Transverse colon (tissue), 4 donors: ENCODE measurements around the gene CD37. TPM values are rescaled to one million over a fixed set of nuclear protein-coding genes. Genes with fewer than 3 reads are reported as not detected.

Experiments used
- DNase-seq: peaks from one replicate; pipeline ENCODE4 v3.0.0-alpha.2; 2019
- H3K27ac ChIP-seq, 4 donors: fragments of 200-600 bp; sonication (generic); 2 replicates each; pipeline ENCODE4 v1.5.1; 2016 to 2018; ENCODE audit warnings: inconsistent platforms in 4 of 4
- H3K27me3 ChIP-seq: fragments of 200-600 bp; sonication (generic); 2 replicates; pipeline ENCODE4 v1.5.1; 2017; ENCODE audit warnings: inconsistent platforms
- H3K36me3 ChIP-seq, 4 donors: fragments of 200-600 bp; sonication (generic); 2 replicates each; pipeline ENCODE4 v1.5.1; 2017 to 2019; ENCODE audit warnings: inconsistent platforms in 4 of 4
- H3K4me1 ChIP-seq, 4 donors: fragments of 200-600 bp; sonication (generic); 2 replicates each; pipeline ENCODE4 v1.5.1; 2017 to 2020; ENCODE audit warnings: inconsistent platforms in 4 of 4
- H3K4me3 ChIP-seq, 4 donors: fragments of 200-600 bp; sonication (generic); 1 replicate in 1 of 4; 2 replicates in 3 of 4; pipeline versions ENCODE4 v1.5.1 to v1.6.1; 2017 to 2019; ENCODE audit warnings: inconsistent platforms in 4 of 4
- H3K9me3 ChIP-seq, 2 donors: fragments of 200-600 bp; sonication (generic); 2 replicates each; pipeline ENCODE4 v1.5.1; 2017 to 2019; ENCODE audit warnings: inconsistent platforms in 2 of 2
- CTCF ChIP-seq, 5 experiments: fragments of 200-600 bp in 3 of 5; fragments of 450-650 bp in 2 of 5; sonication (generic) in 3 of 5; IDR thresholded peaks; 1 replicate in 2 of 5; 2 replicates in 3 of 5; pipeline ENCODE4 v1.5.1; 2016 to 2017; ENCODE audit warnings: antibody characterized with exemption in 5 of 5, inconsistent platforms in 3 of 5, mild to moderate bottlenecking in 2 of 5, moderate library complexity in 1 of 5
- EP300 ChIP-seq: sonication (generic); formaldehyde crosslinking; IDR thresholded peaks from one replicate; pipeline ENCODE4 v1.6.1; 2017; ENCODE audit warnings: antibody characterized with exemption, low read depth
- POLR2A ChIP-seq: fragments of 450-650 bp; IDR thresholded peaks from one replicate; pipeline ENCODE4 v1.6.1; 2016; ENCODE audit warnings: antibody characterized with exemption, mild to moderate bottlenecking, moderate library complexity
- POLR2AphosphoS5 ChIP-seq, 3 donors: sonication (generic); formaldehyde crosslinking; IDR thresholded peaks; one replicate each; pipeline ENCODE4 v1.6.1; 2016; ENCODE audit warnings: antibody characterized with exemption in 3 of 3
- WGBS, 2 donors: methylation state at CpG; one replicate each; pipeline ENCODE4 v1.1.5; 2018; ENCODE audit warnings: low coverage in 1 of 2; 5-methylcytosine and 5-hydroxymethylcytosine counted together
- in situ Hi-C, 4 donors: fragments of 200-750 bp; cut with MboI; loops; one replicate each; pipeline versions ENCODE4 v1.15.0 to v1.15.1; 2017; ENCODE audit warnings: low sequenced_read_pairs in 3 of 4, low pct_ligation_motif_present in 1 of 4, low pct_unique_long_range_greater_than_20kb in 1 of 4
- intact Hi-C: fragments of 100-400 bp; cut with DNase I; formaldehyde crosslinking; loops from one replicate; pipeline ENCODE4 v1.15.1; 2023; ENCODE audit warnings: low total_unique reads
- total RNA-seq, 4 donors: library from RNA; depleted of rRNA; stranded (reverse); fragments of >200 nt; gene quantifications; one replicate each; pipeline ENCODE4 v1.1.0, GENCODE V29; 2016

Gene CD37
- total RNA-seq, 4 donors from 2014 or later = 8.5 to 24.0 (median 13.3) TPM

- intact Hi-C loops (no loop called here), in situ Hi-C loops (no loop called here)
- H3K27ac ChIP-seq = peak overlapping the region in 2 of 4 donors; percentile 41 to 71
These were observed 1.8 kb upstream of the CD37 start for GRCh38 chr19:49333418-49333805.

GRCh38 chr19:49333811-49334288 is 1.4 kb upstream of the CD37 start:
- intact Hi-C loops (no loop called here), in situ Hi-C loops (no loop called here)
- DNase-seq = peak; percentile 68
- Histone ChIP-seq H3K4me1 (peaks cover 0 to 19% (median 7%) of the 10 kb centered on the region in 4 donors), H3K9me3 (no peaks in the 10 kb centered on the region), H3K36me3 (no peaks in the 10 kb centered on the region), H3K27ac (peak overlapping the region in 3 of 4 donors; percentile 37 to 71 (median 41)), H3K27me3 (no peaks in the 10 kb centered on the region), H3K4me3 (peak overlapping the region in 1 of 4 donors; percentile 4)
- TF ChIP-seq CTCF (IDR thresholded peaks at IDR 0.05) (no peak), EP300 (no peak), POLR2A (peak; percentile 10)
- 39% methylated on average over 4 of the region's 8 CpGs; no CpG with 5 or more reads in 1 of the 2 donors for WGBS, 2 donors

More at GRCh38 chr19:49333418-49333805, 1.8 kb upstream of the CD37 start:
- no peaks in the 10 kb centered on the region for H3K36me3 ChIP-seq
- peaks cover 0 to 16% (median 3%) of the 10 kb centered on the region in 4 donors for H3K4me1 ChIP-seq
- H3K9me3 ChIP-seq = no peaks in the 10 kb centered on the region
- H3K4me3 ChIP-seq = peak overlapping the region in 1 of 4 donors; percentile 4
- whole genome bisulfite sequencing, 2 donors = 58 to 79% methylated on average over 2 to 3 of the region's 3 CpGs
- no peak for DNase-seq
- no peaks in the 10 kb centered on the region for H3K27me3 ChIP-seq
- no peak for TF ChIP-seq POLR2A
- no peak for TF ChIP-seq CTCF (IDR thresholded peaks at IDR 0.05)
- TF ChIP-seq EP300 = no peak
- TF ChIP-seq POLR2AphosphoS5 (IDR thresholded peaks at IDR 0.05) = no peak

GRCh38 chr19:49335784-49336481 is 727 bp downstream of the CD37 start:
- 59 to 76% methylated on average over 6 to 14 of the region's 14 CpGs for WGBS, 2 donors
- TF ChIP-seq CTCF (IDR thresholded peaks at IDR 0.05) (no peak), EP300 (no peak), POLR2A (no peak), POLR2AphosphoS5 (IDR thresholded peaks at IDR 0.05) (no peak)
- DNase-seq = no peak
- Histone ChIP-seq H3K9me3 (no peaks in the 10 kb centered on the region), H3K4me1 (peaks cover 7 to 39% (median 24%) of the 10 kb centered on the region in 4 donors), H3K27ac (peak overlapping the region; percentile 29 to 71 (median 43)), H3K27me3 (no peaks in the 10 kb centered on the region), H3K36me3 (no peaks in the 10 kb centered on the region), H3K4me3 (peak overlapping the region in 3 of 4 donors; percentile 14 to 46 (median 21))
- in situ Hi-C loops (no loop called here), intact Hi-C loops (no loop called here)

- H3K27me3 ChIP-seq = no peaks in the 10 kb centered on the region
- peak overlapping the region in 1 of 4 donors; percentile 46 for H3K4me3 ChIP-seq
- H3K27ac ChIP-seq = no peak overlapping the region
- in situ Hi-C loops (no loop called here), intact Hi-C loops (no loop called here)
- DNase-seq = no peak
- TF ChIP-seq EP300 (no peak), POLR2A (no peak), CTCF (IDR thresholded peaks at IDR 0.05) (no peak), POLR2AphosphoS5 (IDR thresholded peaks at IDR 0.05) (no peak)
- no peaks in the 10 kb centered on the region for H3K9me3 ChIP-seq
- H3K4me1 ChIP-seq = peaks cover 7 to 41% (median 24%) of the 10 kb centered on the region in 4 donors
- 68 to 85% methylated on average over 2 to 10 of the region's 10 CpGs for WGBS, 2 donors
- H3K36me3 ChIP-seq = no peaks in the 10 kb centered on the region
These were observed 1.5 kb downstream of the CD37 start for GRCh38 chr19:49336482-49337266.
